HL-60 (cell line): Measurements from ENCODE around the gene FLOT2.
"Not testable (repeated sequence)": the region's sequence is repeated elsewhere in the genome, so short reads cannot be mapped to it uniquely, and the experiment has no call there.

Experiments used
- DNase-seq, 2 experiments: peaks; one replicate each; pipeline ENCODE4 v3.0.0-alpha.2; 2010 to 2020; ENCODE audit warnings: low read depth in 1 of 2, low spot score in 1 of 2
- H3K27ac ChIP-seq: fragments of 250-450 bp; sonication (Bioruptor Pico); replicated peaks from 2 replicates; pipeline ENCODE4 v1.5.1; 2020; ENCODE audit warnings: mild to moderate bottlenecking, moderate library complexity
- H3K27me3 ChIP-seq: fragments of 250-450 bp; sonication (Bioruptor Pico); 2 replicates; pipeline ENCODE4 v1.5.1; 2021; ENCODE audit warnings: mild to moderate bottlenecking, moderate library complexity; ENCODE audit not compliant: insufficient read depth, poor library complexity, severe bottlenecking
- H3K4me3 ChIP-seq: replicated peaks from 2 replicates; pipeline ENCODE4 v1.5.1; 2011; ENCODE audit warnings: mild to moderate bottlenecking, control low read depth, low read length; ENCODE audit not compliant: insufficient read depth
- CTCF ChIP-seq: IDR thresholded peaks from one replicate; pipeline ENCODE4 v1.5.1; 2011; ENCODE audit warnings: low read length, control low read depth, inconsistent platforms; ENCODE audit not compliant: insufficient read depth
- GABPA ChIP-seq: IDR thresholded peaks from 2 replicates; pipeline ENCODE4 v1.6.1; 2012; ENCODE audit warnings: low read depth
- POLR2AphosphoS5 ChIP-seq: IDR thresholded peaks from 2 replicates; pipeline ENCODE4 v1.6.1; 2012; ENCODE audit warnings: low read depth
- REST ChIP-seq: IDR thresholded peaks from 2 replicates; pipeline ENCODE4 v1.6.1; 2012; ENCODE audit warnings: low read depth; ENCODE audit not compliant: insufficient replicate concordance
- SPI1 ChIP-seq: IDR thresholded peaks from 2 replicates; pipeline ENCODE4 v1.6.1; 2012; ENCODE audit warnings: low read depth, mild to moderate bottlenecking, borderline replicate concordance

FLOT2 gene

GRCh38 chr17:28854457-28855335 lies 42.8 kb downstream of the FLOT2 start, which contains the start of gene ERAL1:
ERAL1 (plus strand) TSS chr17:28855016; CDS start chr17:28855035, 19 bp downstream.
- peak within 1 kb of the TSS; percentile 67 for H3K27ac ChIP-seq
- no peaks in the 10 kb centered on the region for H3K27me3 ChIP-seq
- H3K4me3 ChIP-seq = peak within 1 kb of the TSS; percentile 80
- peak; percentile 73 for TF ChIP-seq REST
- TF ChIP-seq POLR2AphosphoS5 = peak; percentile 88
- no peak for TF ChIP-seq CTCF
- DNase-seq = peak; percentile 57 to 89

GRCh38 chr17:28853295-28853694 lies 44.2 kb downstream of the FLOT2 start:
- Histone ChIP-seq H3K4me3 (no peak overlapping the region), H3K27me3 (no peaks in the 10 kb centered on the region), H3K27ac (no peak overlapping the region)
- TF ChIP-seq GABPA (no peak), POLR2AphosphoS5 (no peak), SPI1 (no peak), REST (no peak), CTCF (no peak)
- no peak for DNase-seq

GRCh38 chr17:28849281-28849680 lies 48.3 kb downstream of the FLOT2 start:
- no peaks in the 10 kb centered on the region for H3K27me3 ChIP-seq
- no peak overlapping the region for H3K4me3 ChIP-seq
- DNase-seq = peak in 1 of 2 experiments; percentile 23
- TF ChIP-seq POLR2AphosphoS5 = no peak
- H3K27ac ChIP-seq = no peak overlapping the region

GRCh38 chr17:28848667-28849066 lies 48.9 kb downstream of the FLOT2 start:
- H3K4me3 ChIP-seq, H3K27me3 ChIP-seq, H3K27ac ChIP-seq: not testable (repeated sequence)
- TF ChIP-seq CTCF = peak; percentile 21
- peak in 1 of 2 experiments; percentile 51 for DNase-seq

GRCh38 chr17:28846699-28847098 lies 50.8 kb downstream of the FLOT2 start:
- H3K27ac ChIP-seq, H3K27me3 ChIP-seq, H3K4me3 ChIP-seq, DNase-seq: not testable (repeated sequence)
